Activated naive CD4-positive, alpha-beta T cell (primary cell): Measurements from ENCODE around the gene PPIP5K2.
"Not testable (repeated sequence)": the region's sequence is repeated elsewhere in the genome, so short reads cannot be mapped to it uniquely, and the experiment has no call there.

ENCODE experiments used
- DNase-seq, 4 experiments: peaks; one replicate each; lab custom pipeline; 2025; lab: John Stamatoyannopoulos, UW

PPIP5K2 gene

GRCh38 chr5:103208460-103208859 is 88.4 kb downstream of the PPIP5K2 start:
- no peak for DNase-seq

GRCh38 chr5:103209065-103209464 is 89.0 kb downstream of the PPIP5K2 start:
- DNase-seq: no peak

- no peak for DNase-seq
Measured at GRCh38 chr5:103210952-103211351, 90.9 kb downstream of the PPIP5K2 start.

- no peak for DNase-seq
Measured at GRCh38 chr5:103211576-103212561, 91.8 kb downstream of the PPIP5K2 start.

- DNase-seq: no peak
Measured at GRCh38 chr5:103216137-103216536, 96.0 kb downstream of the PPIP5K2 start.

- no peak for DNase-seq
Measured at GRCh38 chr5:103216697-103217096, 96.6 kb downstream of the PPIP5K2 start.

GRCh38 chr5:103217101-103217500 is 97.0 kb downstream of the PPIP5K2 start:
- no peak for DNase-seq

GRCh38 chr5:103218164-103218563 is 98.1 kb downstream of the PPIP5K2 start:
- DNase-seq: no peak

- not testable (repeated sequence) for DNase-seq
Measured at GRCh38 chr5:103219074-103219473, 99.0 kb downstream of the PPIP5K2 start.

GRCh38 chr5:103223031-103223955 is 103.2 kb downstream of the PPIP5K2 start:
- no peak for DNase-seq

- DNase-seq: peak in 1 of 4 experiments; percentile 4
Measured at GRCh38 chr5:103224118-103224893, 104.2 kb downstream of the PPIP5K2 start.

- no peak for DNase-seq
Measured at GRCh38 chr5:103224894-103225246, 104.8 kb downstream of the PPIP5K2 start.

- no peak for DNase-seq
Measured at GRCh38 chr5:103228061-103228460, 108.0 kb downstream of the PPIP5K2 start.

GRCh38 chr5:103228588-103228987 is 108.5 kb downstream of the PPIP5K2 start:
- DNase-seq: no peak

GRCh38 chr5:103232393-103232999 is 112.4 kb downstream of the PPIP5K2 start:
- DNase-seq: no peak

- DNase-seq: no peak
Measured at GRCh38 chr5:103234239-103234975, 114.3 kb downstream of the PPIP5K2 start.

GRCh38 chr5:103235891-103236290 is 115.8 kb downstream of the PPIP5K2 start:
- no peak for DNase-seq

GRCh38 chr5:103237778-103238177 is 117.7 kb downstream of the PPIP5K2 start:
- DNase-seq: no peak

- DNase-seq: no peak
Measured at GRCh38 chr5:103243665-103244064, 123.6 kb downstream of the PPIP5K2 start.

- DNase-seq: no peak
Measured at GRCh38 chr5:103244398-103244797, 124.3 kb downstream of the PPIP5K2 start.

- no peak for DNase-seq
Measured at GRCh38 chr5:103245761-103246160, 125.7 kb downstream of the PPIP5K2 start.
